Cerebellar cortex (tissue), 1 donor: ENCODE results near the gene DAZL.

Experiments
- DNase-seq: peaks from one replicate; pipeline ENCODE4 v3.0.0-alpha.2; 2015; ENCODE audit warnings: low spot score

Gene DAZL

DNA sequence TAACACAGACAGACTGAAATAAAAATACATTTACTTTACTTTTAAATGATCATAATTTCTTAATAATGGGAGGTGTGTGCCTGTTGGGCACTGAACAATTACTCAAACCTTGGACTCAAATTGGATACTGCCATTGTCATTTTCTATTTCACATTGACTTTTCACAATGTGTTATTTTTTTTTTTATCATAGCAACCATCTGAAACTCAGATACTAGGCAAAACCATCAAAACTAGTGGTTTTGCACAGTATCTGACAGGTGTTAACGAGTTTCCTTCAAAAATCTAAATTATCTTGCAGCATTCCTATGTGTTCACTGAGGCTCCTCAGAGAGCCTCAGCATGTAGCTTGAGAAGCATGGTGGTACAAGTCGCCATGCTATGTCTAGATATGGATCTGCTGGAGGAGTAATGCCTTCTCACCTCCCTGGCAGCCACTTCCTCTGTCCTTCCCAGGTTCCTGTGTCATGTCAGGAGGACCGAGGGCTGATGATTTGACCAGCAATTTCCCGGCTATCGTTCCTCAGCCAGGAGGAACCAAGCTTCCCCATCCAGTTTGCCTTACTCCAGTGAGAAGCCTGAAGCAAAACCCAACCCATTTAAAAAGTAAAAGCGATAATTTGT, 61.9 kb downstream of the DAZL start:
- DNase-seq, result no peak

DNA sequence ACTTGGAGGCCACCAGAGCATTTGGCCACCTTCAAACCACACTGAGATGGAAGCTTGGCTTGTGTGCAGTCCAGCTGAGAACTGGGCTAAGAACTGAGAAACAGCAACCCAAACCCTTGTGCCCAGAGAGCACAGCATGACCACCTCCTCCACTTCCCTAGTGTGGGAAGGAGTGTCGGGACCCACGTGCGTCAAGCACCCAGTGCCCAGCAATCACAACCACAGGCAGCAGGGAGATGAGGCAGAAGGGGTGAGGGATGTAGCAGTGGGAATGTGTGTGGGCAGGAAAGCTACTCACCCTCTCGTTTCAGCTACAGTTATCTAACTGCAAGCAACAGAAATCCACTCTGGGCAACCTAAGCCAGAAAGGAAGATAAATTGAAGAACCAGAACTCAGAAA, 66.7 kb downstream of the DAZL start:
- DNase-seq, result no peak

DNA sequence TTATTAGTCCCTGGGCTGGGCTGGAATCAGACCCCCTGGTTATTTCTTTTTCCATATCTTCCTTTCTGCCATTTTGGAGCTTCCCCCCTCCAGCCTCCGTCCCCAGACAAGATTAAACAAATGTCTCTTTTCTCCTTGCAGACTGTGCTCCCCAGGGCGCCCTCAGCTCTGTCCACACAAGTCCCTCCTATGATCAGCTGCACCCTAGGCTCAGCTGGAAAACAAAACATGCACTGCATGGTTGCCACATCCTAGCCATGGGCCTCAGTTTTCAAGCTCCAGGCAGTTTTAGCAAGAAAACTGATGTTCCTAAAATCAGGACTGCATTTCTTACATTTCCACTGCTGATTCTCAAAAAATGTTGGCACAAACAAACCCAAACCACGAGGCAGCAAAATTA, 68.2 kb downstream of the DAZL start:
- DNase-seq, result no peak
